ENCODE data around the gene HABP2. TPM values are rescaled to one million over a fixed set of nuclear protein-coding genes. Genes with fewer than 3 reads are reported as not detected.

HABP2 gene
- total and polyA plus RNA-seq, 4 donors, result not detected

- Histone ChIP-seq H3K36me3 (ENCODE audit: control insufficient read depth in 1 of 2, insufficient read depth in 2 of 2, low read length in 1 of 2) (no peaks in the 10 kb centered on the region), H3K4me1 (ENCODE audit: control insufficient read depth in 1 of 2, insufficient read depth in 2 of 2, low read length in 2 of 2) (peaks cover 5 to 8% of the 10 kb centered on the region in 2 donors), H3K4me3 (ENCODE audit: low read length in 2 of 2) (no peak overlapping the region), H3K27me3 (ENCODE audit: control insufficient read depth in 1 of 2, insufficient read depth in 2 of 2, low read length in 1 of 2) (no peaks in the 10 kb centered on the region), H3K9me3 (ENCODE audit: control insufficient read depth, low read length) (no peaks in the 10 kb centered on the region), H3K27ac (ENCODE audit: low read depth in 1 of 2, low read length in 2 of 2) (peak overlapping the region in 1 of 2 donors; percentile 79)
- intact Hi-C loops (cut with DNase I), result loop anchor here (5.0 to 10.0 kb wide), 4 partner anchors 71 to 388 kb away; no protein-coding TSS in a partner anchor
- ATAC-seq (ENCODE audit: low FRiP score) (no peak), DNase-seq (no peak)
- 17 to 18% methylated on average over 5 of the region's 5 CpGs for WGBS, 2 donors
Measured at GRCh38 chr10:113523071-113523470, 29.8 kb upstream of the HABP2 start.

GRCh38 chr10:113523628-113524027 is 29.2 kb upstream of the HABP2 start:
- Histone ChIP-seq H3K9me3 (ENCODE audit: control insufficient read depth, low read length) (no peaks in the 10 kb centered on the region), H3K4me1 (ENCODE audit: control insufficient read depth in 1 of 2, insufficient read depth in 2 of 2, low read length in 2 of 2) (peaks cover 5 to 8% of the 10 kb centered on the region in 2 donors), H3K27ac (ENCODE audit: low read depth in 1 of 2, low read length in 2 of 2) (no peak overlapping the region), H3K27me3 (ENCODE audit: control insufficient read depth in 1 of 2, insufficient read depth in 2 of 2, low read length in 1 of 2) (no peaks in the 10 kb centered on the region), H3K36me3 (ENCODE audit: control insufficient read depth in 1 of 2, insufficient read depth in 2 of 2, low read length in 1 of 2) (no peaks in the 10 kb centered on the region), H3K4me3 (ENCODE audit: low read length in 2 of 2) (no peak overlapping the region)
- DNase-seq (no peak), ATAC-seq (ENCODE audit: low FRiP score) (no peak)
- WGBS, 2 donors, result 52 to 67% methylated on average over 1 of the region's 1 CpG
- intact Hi-C loops (cut with DNase I), result loop anchor here (5.0 to 10.0 kb wide), 4 partner anchors 71 to 389 kb away; no protein-coding TSS in a partner anchor

- Histone ChIP-seq H3K36me3 (ENCODE audit: control insufficient read depth in 1 of 2, insufficient read depth in 2 of 2, low read length in 1 of 2) (no peaks in the 10 kb centered on the region), H3K9me3 (ENCODE audit: control insufficient read depth, low read length) (no peaks in the 10 kb centered on the region), H3K27ac (ENCODE audit: low read depth in 1 of 2, low read length in 2 of 2) (no peak overlapping the region), H3K27me3 (ENCODE audit: control insufficient read depth in 1 of 2, insufficient read depth in 2 of 2, low read length in 1 of 2) (no peaks in the 10 kb centered on the region), H3K4me3 (ENCODE audit: low read length in 2 of 2) (no peak overlapping the region), H3K4me1 (ENCODE audit: control insufficient read depth in 1 of 2, insufficient read depth in 2 of 2, low read length in 2 of 2) (peaks cover 5 to 8% of the 10 kb centered on the region in 2 donors)
- ATAC-seq (ENCODE audit: low FRiP score) (no peak), DNase-seq (no peak)
- intact Hi-C loops (cut with DNase I), result loop anchor here (5.0 to 10.0 kb wide), 4 partner anchors 72 to 389 kb away; no protein-coding TSS in a partner anchor
- 91 to 93% methylated on average over 3 of the region's 3 CpGs for WGBS, 2 donors
Measured at GRCh38 chr10:113524120-113524519, 28.7 kb upstream of the HABP2 start.

- 82 to 88% methylated on average over 11 of the region's 11 CpGs for WGBS, 2 donors
- H3K36me3 ChIP-seq (ENCODE audit: control insufficient read depth in 1 of 2, insufficient read depth in 2 of 2, low read length in 1 of 2), result no peaks in the 10 kb centered on the region
- intact Hi-C loops (cut with DNase I), result loop anchor here (5.0 to 10.0 kb wide), 4 partner anchors 73 to 390 kb away; no protein-coding TSS in a partner anchor
- no peaks in the 10 kb centered on the region for H3K9me3 ChIP-seq (ENCODE audit: control insufficient read depth, low read length)
- DNase-seq, result no peak
- ATAC-seq (ENCODE audit: low FRiP score), result no peak
- no peaks in the 10 kb centered on the region for H3K27me3 ChIP-seq (ENCODE audit: control insufficient read depth in 1 of 2, insufficient read depth in 2 of 2, low read length in 1 of 2)
- H3K27ac ChIP-seq (ENCODE audit: low read depth in 1 of 2, low read length in 2 of 2), result no peak overlapping the region
- no peak overlapping the region for H3K4me3 ChIP-seq (ENCODE audit: low read length in 2 of 2)
- peaks cover 5 to 8% of the 10 kb centered on the region in 2 donors for H3K4me1 ChIP-seq (ENCODE audit: control insufficient read depth in 1 of 2, insufficient read depth in 2 of 2, low read length in 2 of 2)
Measured at GRCh38 chr10:113524539-113525490, 28.0 kb upstream of the HABP2 start.

GRCh38 chr10:113525713-113526112 is 27.1 kb upstream of the HABP2 start:
- intact Hi-C loops (cut with DNase I), result loop anchor here (10.0 kb wide), 2 partner anchors 141 to 391 kb away; no protein-coding TSS in a partner anchor
- no peak for ATAC-seq (ENCODE audit: low FRiP score)

GRCh38 chr10:113527211-113527906 is 25.5 kb upstream of the HABP2 start:
- H3K36me3 ChIP-seq (ENCODE audit: control insufficient read depth in 1 of 2, insufficient read depth in 2 of 2, low read length in 1 of 2), result no peaks in the 10 kb centered on the region
- intact Hi-C loops (cut with DNase I), result loop anchor here (10.0 kb wide), 2 partner anchors 143 to 393 kb away; no protein-coding TSS in a partner anchor
- ATAC-seq (ENCODE audit: low FRiP score), result no peak
- H3K27ac ChIP-seq (ENCODE audit: low read depth in 1 of 2, low read length in 2 of 2), result no peak overlapping the region
- no peaks in the 10 kb centered on the region for H3K9me3 ChIP-seq (ENCODE audit: control insufficient read depth, low read length)
- no peak for DNase-seq
- H3K27me3 ChIP-seq (ENCODE audit: control insufficient read depth in 1 of 2, insufficient read depth in 2 of 2, low read length in 1 of 2), result no peaks in the 10 kb centered on the region
- peaks cover 0 to 2% of the 10 kb centered on the region in 2 donors for H3K4me1 ChIP-seq (ENCODE audit: control insufficient read depth in 1 of 2, insufficient read depth in 2 of 2, low read length in 2 of 2)
- H3K4me3 ChIP-seq (ENCODE audit: low read length in 2 of 2), result no peak overlapping the region
- WGBS, 2 donors, result 27 to 34% methylated on average over 9 of the region's 9 CpGs

More at GRCh38 chr10:113525713-113526112, 27.1 kb upstream of the HABP2 start:
- H3K9me3 ChIP-seq (ENCODE audit: control insufficient read depth, low read length), result no peaks in the 10 kb centered on the region
- no peak overlapping the region for H3K27ac ChIP-seq (ENCODE audit: low read depth in 1 of 2, low read length in 2 of 2)
- DNase-seq, result no peak
- H3K4me1 ChIP-seq (ENCODE audit: control insufficient read depth in 1 of 2, insufficient read depth in 2 of 2, low read length in 2 of 2), result peaks cover 0 to 4% of the 10 kb centered on the region in 2 donors
- no peak overlapping the region for H3K4me3 ChIP-seq (ENCODE audit: low read length in 2 of 2)
- no peaks in the 10 kb centered on the region for H3K27me3 ChIP-seq (ENCODE audit: control insufficient read depth in 1 of 2, insufficient read depth in 2 of 2, low read length in 1 of 2)
- WGBS, 2 donors, result 95 to 99% methylated on average over 5 of the region's 5 CpGs
- no peaks in the 10 kb centered on the region for H3K36me3 ChIP-seq (ENCODE audit: control insufficient read depth in 1 of 2, insufficient read depth in 2 of 2, low read length in 1 of 2)

GRCh38 chr10:113528876-113529275 is 24.0 kb upstream of the HABP2 start:
- H3K27ac ChIP-seq (ENCODE audit: low read depth in 1 of 2, low read length in 2 of 2), result no peak overlapping the region
- no peak for ATAC-seq (ENCODE audit: low FRiP score)
- H3K27me3 ChIP-seq (ENCODE audit: control insufficient read depth in 1 of 2, insufficient read depth in 2 of 2, low read length in 1 of 2), result no peaks in the 10 kb centered on the region
- intact Hi-C loops (cut with DNase I), result loop anchor here (10.0 kb wide), 2 partner anchors 144 to 394 kb away; no protein-coding TSS in a partner anchor
- no peaks in the 10 kb centered on the region for H3K9me3 ChIP-seq (ENCODE audit: control insufficient read depth, low read length)
- H3K36me3 ChIP-seq (ENCODE audit: control insufficient read depth in 1 of 2, insufficient read depth in 2 of 2, low read length in 1 of 2), result no peaks in the 10 kb centered on the region
- H3K4me1 ChIP-seq (ENCODE audit: control insufficient read depth in 1 of 2, insufficient read depth in 2 of 2, low read length in 2 of 2), result no peaks in the 10 kb centered on the region
- DNase-seq, result no peak
- WGBS, 2 donors, result 94 to 96% methylated on average over 7 of the region's 7 CpGs
- no peak overlapping the region for H3K4me3 ChIP-seq (ENCODE audit: low read length in 2 of 2)

- H3K9me3 ChIP-seq (ENCODE audit: control insufficient read depth, low read length), result no peaks in the 10 kb centered on the region
- intact Hi-C loops (cut with DNase I), result loop anchor here (10.0 kb wide), 2 partner anchors 145 to 395 kb away; no protein-coding TSS in a partner anchor
- H3K4me1 ChIP-seq (ENCODE audit: control insufficient read depth in 1 of 2, insufficient read depth in 2 of 2, low read length in 2 of 2), result no peaks in the 10 kb centered on the region
- H3K4me3 ChIP-seq (ENCODE audit: low read length in 2 of 2), result no peak overlapping the region
- peak in 1 of 2 donors; percentile 66 for DNase-seq
- no peak overlapping the region for H3K27ac ChIP-seq (ENCODE audit: low read depth in 1 of 2, low read length in 2 of 2)
- H3K36me3 ChIP-seq (ENCODE audit: control insufficient read depth in 1 of 2, insufficient read depth in 2 of 2, low read length in 1 of 2), result no peaks in the 10 kb centered on the region
- no peak for ATAC-seq (ENCODE audit: low FRiP score)
- no peaks in the 10 kb centered on the region for H3K27me3 ChIP-seq (ENCODE audit: control insufficient read depth in 1 of 2, insufficient read depth in 2 of 2, low read length in 1 of 2)
- WGBS, 2 donors, result 93 to 96% methylated on average over 8 of the region's 8 CpGs
Measured at GRCh38 chr10:113529575-113529974, 23.3 kb upstream of the HABP2 start.

Data from aorta (tissue), 5 donors.